Endothelial cell of umbilical vein (primary cell): ENCODE results near the gene SLC35F3. TPM values are rescaled to one million over a fixed set of nuclear protein-coding genes. Genes with fewer than 3 reads are reported as not detected.

Experiments used
- BruUV-seq: library from RNA; stranded (reverse); fragments of 400-500 nt; replicated peaks from 2 replicates; lab custom pipeline; 2021; lab: Mats Ljungman, UMichigan
- CTCF ChIA-PET: fragments of 300-600, 350-600 bp; sonication (Branson Sonifier 250); formaldehyde crosslinking; loops from one replicate; lab custom pipeline; 2021; ENCODE audit warnings: antibody characterized with exemption, inconsistent platforms; lab: Charles Lee
- POLR2A ChIA-PET: fragments of 300-600, 350-600 bp; sonication (Branson Sonifier 250); formaldehyde crosslinking; loops from one replicate; lab custom pipeline; 2021; ENCODE audit warnings: antibody characterized with exemption, inconsistent platforms; lab: Charles Lee
- DNase-seq: peaks from one replicate; pipeline ENCODE4 v3.0.0-alpha.2; 2011; ENCODE audit warnings: low read depth, low spot score
- FAIRE-seq: peaks from 2 replicates; lab custom pipeline; 2011; peaks lifted over from hg19 to GRCh38; lab: Jason Lieb, UNC
- H2AFZ ChIP-seq: 2 replicates; pipeline ENCODE4 v1.6.0; 2012; ENCODE audit warnings: low read depth, low read length, control low read depth, inconsistent platforms
- H3K27ac ChIP-seq: 2 replicates; pipeline ENCODE4 v1.5.1; 2011; ENCODE audit warnings: low read depth, mild to moderate bottlenecking, control low read depth, low read length, moderate library complexity; ENCODE audit not compliant: insufficient read depth
- H3K27me3 ChIP-seq, 2 experiments: 2 replicates each; pipeline versions ENCODE4 v1.6.0 to v1.6.1; 2011; ENCODE audit warnings: low read length in 2 of 2, mixed read lengths in 1 of 2; ENCODE audit not compliant: control insufficient read depth in 2 of 2, insufficient read depth in 2 of 2
- H3K36me3 ChIP-seq, 2 experiments: 2 replicates in 1 of 2; 3 replicates in 1 of 2; pipeline ENCODE4 v1.5.1; 2011; ENCODE audit warnings: low read length in 2 of 2, mild to moderate bottlenecking in 1 of 2, moderate library complexity in 1 of 2; ENCODE audit not compliant: control insufficient read depth in 2 of 2, insufficient read depth in 2 of 2; ENCODE audit errors: extremely low read depth in 1 of 2
- H3K4me1 ChIP-seq: 3 replicates; pipeline ENCODE4 v1.5.1; 2011; ENCODE audit warnings: mild to moderate bottlenecking, low read length; ENCODE audit not compliant: control insufficient read depth, insufficient read depth; ENCODE audit errors: extremely low read depth
- H3K4me2 ChIP-seq: 2 replicates; pipeline ENCODE4 v1.6.1; 2011; ENCODE audit warnings: low read length, control low read depth, mixed read lengths; ENCODE audit not compliant: insufficient read depth
- H3K4me3 ChIP-seq, 3 experiments: fragments of 200-600 bp in 1 of 3; sonication (generic), shearing (Covaris generic) in 1 of 3; replicated peaks in 1 of 3; 2 replicates each; pipeline ENCODE4 v1.5.1; 2011 to 2016; ENCODE audit warnings: control low read depth in 3 of 3, low read length in 3 of 3, mild to moderate bottlenecking in 2 of 3, inconsistent platforms in 1 of 3, low read depth in 1 of 3, moderate library complexity in 1 of 3; ENCODE audit not compliant: insufficient read depth in 1 of 3
- H3K79me2 ChIP-seq: 2 replicates; pipeline ENCODE4 v1.6.0; 2012; ENCODE audit warnings: low read length, inconsistent platforms; ENCODE audit not compliant: control insufficient read depth, insufficient read depth
- H3K9ac ChIP-seq: replicated peaks from 2 replicates; pipeline ENCODE3; 2011; ENCODE audit warnings: low read length, control low read depth; ENCODE audit not compliant: insufficient read depth; ENCODE audit errors: extremely low read depth
- H3K9me1 ChIP-seq: replicated peaks from 3 replicates; pipeline ENCODE4 v1.6.0; 2011; ENCODE audit warnings: mild to moderate bottlenecking, low read length; ENCODE audit not compliant: control insufficient read depth, insufficient read depth; ENCODE audit errors: extremely low read depth
- H3K9me3 ChIP-seq: replicated peaks from 2 replicates; pipeline ENCODE4 v1.5.1; 2012; ENCODE audit warnings: low read length, inconsistent platforms; ENCODE audit not compliant: control insufficient read depth, insufficient read depth
- H4K20me1 ChIP-seq: replicated peaks from 2 replicates; pipeline ENCODE3; 2011; ENCODE audit warnings: mild to moderate bottlenecking, low read length; ENCODE audit not compliant: control insufficient read depth, insufficient read depth; ENCODE audit errors: extremely low read depth
- EZH2 ChIP-seq: IDR thresholded peaks from 2 replicates; pipeline ENCODE4 v1.6.1; 2012; ENCODE audit warnings: borderline replicate concordance, low read depth, mild to moderate bottlenecking, moderate library complexity, low read length, inconsistent platforms; ENCODE audit not compliant: severe bottlenecking
- FOS ChIP-seq: IDR thresholded peaks from 2 replicates; pipeline ENCODE4 v1.6.1; 2011; ENCODE audit warnings: mild to moderate bottlenecking, low read length, moderate library complexity, borderline replicate concordance; ENCODE audit not compliant: insufficient read depth
- GATA2 ChIP-seq: IDR thresholded peaks from 2 replicates; pipeline ENCODE4 v1.7.0; 2011; ENCODE audit warnings: low read depth, mild to moderate bottlenecking, moderate library complexity, mixed read lengths, low read length; ENCODE audit not compliant: insufficient read length, insufficient read depth
- JUN ChIP-seq: IDR thresholded peaks from 2 replicates; pipeline ENCODE4 v1.6.1; 2011; ENCODE audit warnings: borderline replicate concordance, low read depth; ENCODE audit not compliant: insufficient read length, insufficient read depth
- MYC ChIP-seq: IDR thresholded peaks from one replicate; pipeline ENCODE4 v1.6.1; 2011; ENCODE audit warnings: mild to moderate bottlenecking, low read depth, low read length
- POLR2A ChIP-seq: IDR thresholded peaks from 2 replicates; pipeline ENCODE4 v1.6.1; 2012; ENCODE audit warnings: low read depth, mild to moderate bottlenecking, control low read depth, low read length
- POLR2AphosphoS5 ChIP-seq: IDR thresholded peaks from 2 replicates; pipeline ENCODE4 v1.6.1; 2012; ENCODE audit warnings: low read depth, mild to moderate bottlenecking, control low read depth, low read length, moderate library complexity; ENCODE audit not compliant: insufficient read depth
- dilution Hi-C: fragments of 300-500 bp; cut with MboI; formaldehyde crosslinking; loops from one replicate; pipeline ENCODE4 v1.15.0; 2019; ENCODE audit warnings: low sequenced_read_pairs; ENCODE audit not compliant: extremely low pct_ligation_motif_present
- intact Hi-C: fragments of 100-400 bp; cut with micrococcal nuclease; formaldehyde crosslinking; loops from one replicate; pipeline ENCODE4 v1.10.0; 2022
- polyA plus RNA-seq, 4 experiments: library from polyadenylated mRNA; depleted of rRNA in 3 of 4; stranded (reverse) in 3 of 4; unstranded in 1 of 4; fragments of >200 nt; gene quantifications; 2 replicates each; pipeline versions ENCODE4 v1.2.1 to v1.2.3, GENCODE V29; 2011 to 2012; ENCODE audit warnings: missing spikeins in 1 of 4
- total RNA-seq: library from RNA; stranded (reverse); gene quantifications from 2 replicates; pipeline ENCODE4 v1.2.3, GENCODE V29; 2021
- TF ChIP-seq, protein P1 (sequence below): IDR thresholded peaks from 2 replicates; pipeline ENCODE4 v1.6.1; 2011; ENCODE audit not compliant: insufficient read depth, insufficient read length
- TF ChIP-seq, protein P2 (sequence below), 2 donors: IDR thresholded peaks; 1 replicate in 1 of 2; 2 replicates in 1 of 2; pipeline ENCODE4 v1.5.1; 2011; ENCODE audit warnings: low read length in 2 of 2, mild to moderate bottlenecking in 2 of 2, moderate library complexity in 2 of 2, control low read depth in 1 of 2, inconsistent platforms in 1 of 2, low read depth in 1 of 2; ENCODE audit not compliant: insufficient read depth in 1 of 2; ENCODE audit errors: extremely low read depth in 1 of 2

SLC35F3 gene
- total and polyA plus RNA-seq, 2 donors (not counting 3 experiments of a cell fraction or from before 2014, with no cell fraction given), result not detected

GRCh38 chr1:233865902-233866301 lies 38.6 kb upstream of the SLC35F3 start:
- Histone ChIP-seq H3K9ac (no peak overlapping the region), H3K36me3 (no peaks in the 10 kb centered on the region), H3K27ac (no peak overlapping the region), H3K4me1 (no peaks in the 10 kb centered on the region), H3K4me3 (no peak overlapping the region), H4K20me1 (no peaks in the 10 kb centered on the region), H3K79me2 (no peaks in the 10 kb centered on the region), H3K4me2 (no peak overlapping the region), H3K9me3 (peaks cover 8% of the 10 kb centered on the region), H2AFZ (no peak overlapping the region), H3K27me3 (no peaks in the 10 kb centered on the region), H3K9me1 (no peaks in the 10 kb centered on the region)
- intact Hi-C loops, result no loop called here
- POLR2A ChIA-PET, result no interaction called here
- TF ChIP-seq GATA2 (no peak), MYC (no peak), POLR2A (no peak), FOS (no peak)
- DNase-seq (no peak), FAIRE-seq (no peak)
- CTCF ChIA-PET, result no interaction called here
- no TSS peak for BruUV-seq
- dilution Hi-C loops, result no loop called here

GRCh38 chr1:233867028-233867427 lies 37.4 kb upstream of the SLC35F3 start:
- no peak for FAIRE-seq
- dilution Hi-C loops, result no loop called here
- no peak overlapping the region for H3K9ac ChIP-seq

More at GRCh38 chr1:233867028-233867427, 37.4 kb upstream of the SLC35F3 start:
- no peaks in the 10 kb centered on the region for H4K20me1 ChIP-seq
- no peaks in the 10 kb centered on the region for H3K36me3 ChIP-seq
- H3K9me1 ChIP-seq, result no peaks in the 10 kb centered on the region
- ChIA-PET POLR2A (no interaction called here), CTCF (no interaction called here)
- no peaks in the 10 kb centered on the region for H3K27me3 ChIP-seq
- intact Hi-C loops, result no loop called here
- H3K27ac ChIP-seq, result no peak overlapping the region
- no peak for DNase-seq
- H3K4me3 ChIP-seq, result no peak overlapping the region
- TF ChIP-seq, protein P1, sequence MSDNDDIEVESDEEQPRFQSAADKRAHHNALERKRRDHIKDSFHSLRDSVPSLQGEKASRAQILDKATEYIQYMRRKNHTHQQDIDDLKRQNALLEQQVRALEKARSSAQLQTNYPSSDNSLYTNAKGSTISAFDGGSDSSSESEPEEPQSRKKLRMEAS, result no peak
- TF ChIP-seq GATA2 (no peak), EZH2 (no peak), POLR2A (no peak), FOS (no peak), JUN (no peak), POLR2AphosphoS5 (no peak), MYC (no peak)
- TF ChIP-seq, protein P2, sequence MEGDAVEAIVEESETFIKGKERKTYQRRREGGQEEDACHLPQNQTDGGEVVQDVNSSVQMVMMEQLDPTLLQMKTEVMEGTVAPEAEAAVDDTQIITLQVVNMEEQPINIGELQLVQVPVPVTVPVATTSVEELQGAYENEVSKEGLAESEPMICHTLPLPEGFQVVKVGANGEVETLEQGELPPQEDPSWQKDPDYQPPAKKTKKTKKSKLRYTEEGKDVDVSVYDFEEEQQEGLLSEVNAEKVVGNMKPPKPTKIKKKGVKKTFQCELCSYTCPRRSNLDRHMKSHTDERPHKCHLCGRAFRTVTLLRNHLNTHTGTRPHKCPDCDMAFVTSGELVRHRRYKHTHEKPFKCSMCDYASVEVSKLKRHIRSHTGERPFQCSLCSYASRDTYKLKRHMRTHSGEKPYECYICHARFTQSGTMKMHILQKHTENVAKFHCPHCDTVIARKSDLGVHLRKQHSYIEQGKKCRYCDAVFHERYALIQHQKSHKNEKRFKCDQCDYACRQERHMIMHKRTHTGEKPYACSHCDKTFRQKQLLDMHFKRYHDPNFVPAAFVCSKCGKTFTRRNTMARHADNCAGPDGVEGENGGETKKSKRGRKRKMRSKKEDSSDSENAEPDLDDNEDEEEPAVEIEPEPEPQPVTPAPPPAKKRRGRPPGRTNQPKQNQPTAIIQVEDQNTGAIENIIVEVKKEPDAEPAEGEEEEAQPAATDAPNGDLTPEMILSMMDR (IDR thresholded peaks at IDR 0.05; ENCODE audit: extremely low read depth in 1 of 2, insufficient read depth in 1 of 2, low read depth in 1 of 2, low read length in 2 of 2), result no peak
- no peaks in the 10 kb centered on the region for H3K79me2 ChIP-seq
- no peaks in the 10 kb centered on the region for H3K4me1 ChIP-seq
- peaks cover 8% of the 10 kb centered on the region for H3K9me3 ChIP-seq
- BruUV-seq, result no TSS peak
- H2AFZ ChIP-seq, result no peak overlapping the region
- H3K4me2 ChIP-seq, result no peak overlapping the region
